ENCODE measurements around the gene KCNMA1.

Gene KCNMA1

DNA sequence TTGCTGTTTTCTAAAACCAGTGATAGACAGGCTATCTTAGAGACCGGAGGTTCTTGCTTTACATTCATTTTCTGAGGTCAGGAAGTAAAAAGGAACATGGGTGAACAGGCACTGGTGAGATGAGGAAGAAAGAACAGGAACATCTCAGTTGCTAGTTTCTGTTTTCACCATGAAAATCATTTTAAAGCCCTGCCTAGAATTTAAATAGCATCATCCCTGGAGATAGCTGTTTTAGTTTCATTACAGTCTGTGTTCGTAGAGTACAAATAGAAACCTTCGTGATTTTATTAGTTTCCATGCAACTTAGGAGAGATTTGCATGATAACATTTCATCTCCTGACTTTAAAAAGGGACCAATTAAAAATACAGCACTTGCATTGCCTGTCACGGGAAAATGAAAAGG is 14.7 kb downstream of the KCNMA1 start:
- no peaks in the 10 kb centered on the region for H3K36me3 ChIP-seq

DNA sequence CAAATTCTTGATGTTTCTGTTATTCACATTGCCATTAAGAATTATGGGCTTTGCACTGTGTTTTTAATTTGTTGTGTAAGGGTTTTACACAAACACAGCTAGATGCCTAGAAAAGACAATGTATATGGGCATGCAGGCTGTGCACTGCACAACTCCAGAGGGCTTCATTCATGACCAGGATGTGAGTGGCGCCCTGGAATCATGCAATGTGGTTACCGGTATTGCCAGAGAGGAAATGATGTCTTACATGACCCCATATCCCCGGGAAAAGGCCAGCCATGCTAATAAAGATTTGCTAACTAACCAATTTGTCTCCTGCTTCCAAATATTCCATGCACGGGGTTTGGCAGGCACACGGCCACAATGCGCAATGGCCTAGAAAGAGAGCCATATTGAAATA is 16.9 kb downstream of the KCNMA1 start:
- Histone ChIP-seq H3K27me3 (no peaks in the 10 kb centered on the region), H3K9me3 (no peaks in the 10 kb centered on the region), H3K4me1 (ENCODE audit: control insufficient read depth in 1 of 2, insufficient read depth in 1 of 2, low read depth in 1 of 2, low read length in 1 of 2) (peaks cover 18 to 50% of the 10 kb centered on the region in 2 experiments), H3K27ac (peak overlapping the region; percentile 37), H3K36me3 (no peaks in the 10 kb centered on the region), H3K4me3 (ENCODE audit: low read depth in 1 of 2, low read length in 1 of 2) (no peak overlapping the region)
- TF ChIP-seq, protein P1, sequence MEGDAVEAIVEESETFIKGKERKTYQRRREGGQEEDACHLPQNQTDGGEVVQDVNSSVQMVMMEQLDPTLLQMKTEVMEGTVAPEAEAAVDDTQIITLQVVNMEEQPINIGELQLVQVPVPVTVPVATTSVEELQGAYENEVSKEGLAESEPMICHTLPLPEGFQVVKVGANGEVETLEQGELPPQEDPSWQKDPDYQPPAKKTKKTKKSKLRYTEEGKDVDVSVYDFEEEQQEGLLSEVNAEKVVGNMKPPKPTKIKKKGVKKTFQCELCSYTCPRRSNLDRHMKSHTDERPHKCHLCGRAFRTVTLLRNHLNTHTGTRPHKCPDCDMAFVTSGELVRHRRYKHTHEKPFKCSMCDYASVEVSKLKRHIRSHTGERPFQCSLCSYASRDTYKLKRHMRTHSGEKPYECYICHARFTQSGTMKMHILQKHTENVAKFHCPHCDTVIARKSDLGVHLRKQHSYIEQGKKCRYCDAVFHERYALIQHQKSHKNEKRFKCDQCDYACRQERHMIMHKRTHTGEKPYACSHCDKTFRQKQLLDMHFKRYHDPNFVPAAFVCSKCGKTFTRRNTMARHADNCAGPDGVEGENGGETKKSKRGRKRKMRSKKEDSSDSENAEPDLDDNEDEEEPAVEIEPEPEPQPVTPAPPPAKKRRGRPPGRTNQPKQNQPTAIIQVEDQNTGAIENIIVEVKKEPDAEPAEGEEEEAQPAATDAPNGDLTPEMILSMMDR (IDR thresholded peaks at IDR 0.05): no peak

More for the DNA sequence above, 14.7 kb downstream of the KCNMA1 start:
- Histone ChIP-seq H3K9me3 (no peaks in the 10 kb centered on the region), H3K4me3 (ENCODE audit: low read depth in 1 of 2, low read length in 1 of 2) (no peak overlapping the region), H3K27ac (peak overlapping the region; percentile 79), H3K4me1 (ENCODE audit: control insufficient read depth in 1 of 2, insufficient read depth in 1 of 2, low read depth in 1 of 2, low read length in 1 of 2) (peaks cover 18 to 50% of the 10 kb centered on the region in 2 experiments), H3K27me3 (no peaks in the 10 kb centered on the region)
- TF ChIP-seq, protein P1 (IDR thresholded peaks at IDR 0.05): no peak

DNA sequence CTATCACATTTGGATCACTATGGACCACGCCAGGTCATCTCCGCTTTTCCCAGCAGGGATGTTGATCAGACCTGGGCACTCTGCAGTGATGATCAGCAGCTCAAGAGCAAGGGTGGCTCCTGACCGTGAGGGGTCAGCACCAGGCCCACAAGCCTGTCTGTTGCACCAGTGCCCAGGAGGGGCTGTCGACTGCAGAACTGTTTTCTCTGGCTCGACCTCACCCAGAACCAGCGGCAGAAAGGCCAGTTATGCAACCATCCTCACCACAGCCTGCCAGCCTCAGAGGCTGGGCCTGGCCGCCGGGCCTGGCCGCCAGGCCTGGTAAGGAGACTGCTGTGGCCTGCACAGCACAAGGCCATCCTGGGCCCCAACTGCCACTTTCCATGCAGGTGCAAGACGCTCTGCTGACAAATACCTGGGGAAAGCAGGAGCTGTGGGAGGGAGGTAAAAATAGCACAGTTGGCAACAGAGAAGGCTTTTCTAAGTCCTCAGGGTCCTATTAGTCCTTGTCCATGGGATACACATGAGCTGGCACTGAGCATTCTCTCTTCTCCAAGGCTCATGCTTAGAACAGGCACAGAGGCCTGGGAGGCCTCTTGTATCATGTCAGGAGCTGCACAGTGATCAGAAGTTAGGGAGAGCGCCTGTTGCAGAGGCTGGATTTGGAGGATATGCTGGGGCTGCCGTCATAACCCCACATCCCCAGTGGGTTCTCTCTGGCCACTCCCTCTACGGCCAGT is 17.5 kb downstream of the KCNMA1 start:
- H3K9me3 ChIP-seq: no peaks in the 10 kb centered on the region
- peaks cover 18 to 50% of the 10 kb centered on the region in 2 experiments for H3K4me1 ChIP-seq (ENCODE audit: control insufficient read depth in 1 of 2, insufficient read depth in 1 of 2, low read depth in 1 of 2, low read length in 1 of 2)
- no peaks in the 10 kb centered on the region for H3K36me3 ChIP-seq
- peak overlapping the region; percentile 37 for H3K27ac ChIP-seq
- H3K27me3 ChIP-seq: no peaks in the 10 kb centered on the region
- no peak overlapping the region for H3K4me3 ChIP-seq (ENCODE audit: low read depth in 1 of 2, low read length in 1 of 2)
- TF ChIP-seq, protein P1 (IDR thresholded peaks at IDR 0.05): no peak

DNA sequence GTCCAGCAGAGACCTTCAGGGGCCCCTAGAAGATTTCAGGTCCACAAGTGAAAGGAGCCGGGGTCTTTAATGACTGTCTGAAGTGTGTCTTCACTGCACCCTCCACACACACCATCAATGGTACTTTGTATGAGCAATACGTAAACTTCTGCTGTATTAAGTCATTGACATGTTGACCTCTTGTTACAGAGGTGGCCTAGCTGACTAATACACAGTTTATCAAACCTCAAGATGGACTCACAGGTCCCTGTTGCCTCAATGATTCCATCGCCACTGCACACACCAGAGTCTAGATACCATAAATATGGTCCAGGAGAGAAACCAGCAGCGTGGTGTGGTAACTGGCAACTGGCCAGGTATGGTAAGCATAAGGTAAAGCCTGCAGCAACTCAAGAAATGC is 19.5 kb downstream of the KCNMA1 start:
- TF ChIP-seq, protein P1 (IDR thresholded peaks at IDR 0.05): no peak
- Histone ChIP-seq H3K4me1 (ENCODE audit: control insufficient read depth in 1 of 2, insufficient read depth in 1 of 2, low read depth in 1 of 2, low read length in 1 of 2) (peaks cover 18 to 47% of the 10 kb centered on the region in 2 experiments), H3K27ac (no peak overlapping the region), H3K27me3 (no peaks in the 10 kb centered on the region), H3K36me3 (no peaks in the 10 kb centered on the region), H3K9me3 (no peaks in the 10 kb centered on the region), H3K4me3 (ENCODE audit: low read depth in 1 of 2, low read length in 1 of 2) (no peak overlapping the region)

DNA sequence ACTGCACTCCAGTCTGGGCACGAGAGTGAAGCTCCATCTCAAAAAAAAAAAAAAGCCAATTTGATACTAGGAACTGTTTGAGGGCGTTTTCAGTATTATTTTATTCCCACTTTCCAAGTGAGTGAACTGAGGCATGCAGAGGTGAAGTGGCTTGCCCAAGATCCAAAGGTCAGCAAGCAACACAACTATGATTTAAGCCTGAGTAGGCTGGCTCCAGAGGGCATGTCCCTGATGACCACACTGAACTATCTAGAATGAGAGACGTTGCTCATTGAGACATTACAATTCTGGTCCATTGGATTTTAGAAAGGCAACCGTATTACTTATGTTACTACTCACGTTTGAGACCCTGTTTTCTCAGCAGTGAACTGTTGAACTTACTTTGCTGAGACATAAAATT is 20.8 kb downstream of the KCNMA1 start:
- Histone ChIP-seq H3K4me3 (ENCODE audit: low read depth in 1 of 2, low read length in 1 of 2) (no peak overlapping the region), H3K9me3 (no peaks in the 10 kb centered on the region), H3K27ac (no peak overlapping the region), H3K4me1 (ENCODE audit: control insufficient read depth in 1 of 2, insufficient read depth in 1 of 2, low read depth in 1 of 2, low read length in 1 of 2) (peaks cover 18 to 33% of the 10 kb centered on the region in 2 experiments), H3K27me3 (peaks cover 9% of the 10 kb centered on the region), H3K36me3 (no peaks in the 10 kb centered on the region)
- TF ChIP-seq, protein P1 (IDR thresholded peaks at IDR 0.05): no peak
